Cardiac fibroblast (primary cell): Measurements from ENCODE around the gene LARP1B.

Experiments
- DNase-seq, 2 donors: peaks; one replicate each; pipeline versions ENCODE4 v3.0.0 to v3.0.0-alpha.2; 2010; ENCODE audit warnings: low read depth in 2 of 2
- H3K4me3 ChIP-seq, 2 donors: replicated peaks in 1 of 2; 1 replicate in 1 of 2; 2 replicates in 1 of 2; pipeline ENCODE4 v1.5.1; 2011; ENCODE audit warnings: low read depth in 2 of 2, low read length in 2 of 2, mild to moderate bottlenecking in 2 of 2, moderate library complexity in 1 of 2
- TF ChIP-seq, protein P1 (sequence below): IDR thresholded peaks from one replicate; pipeline ENCODE4 v1.5.1; 2011; ENCODE audit warnings: low read depth, mild to moderate bottlenecking, low read length, inconsistent platforms

LARP1B gene

DNA sequence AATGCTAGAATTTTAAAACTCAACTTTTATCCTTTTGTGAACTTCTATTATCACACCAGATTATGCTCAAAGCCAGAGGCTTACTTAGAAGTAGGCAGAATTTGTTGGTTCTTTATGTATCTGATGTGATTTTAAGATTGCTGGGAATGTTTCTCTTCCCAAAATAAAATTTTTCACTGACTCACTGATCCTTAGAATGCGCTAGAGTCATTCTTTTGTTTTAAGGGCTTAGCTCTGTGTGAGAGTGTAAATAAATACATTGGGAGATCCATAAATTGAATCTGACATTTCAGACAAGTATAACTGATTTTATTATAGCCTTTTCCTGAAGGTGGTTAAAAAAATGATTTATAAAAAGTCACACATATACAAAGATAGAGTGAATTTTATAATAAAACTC, 101.3 kb downstream of the LARP1B start:
- TF ChIP-seq, protein P1, sequence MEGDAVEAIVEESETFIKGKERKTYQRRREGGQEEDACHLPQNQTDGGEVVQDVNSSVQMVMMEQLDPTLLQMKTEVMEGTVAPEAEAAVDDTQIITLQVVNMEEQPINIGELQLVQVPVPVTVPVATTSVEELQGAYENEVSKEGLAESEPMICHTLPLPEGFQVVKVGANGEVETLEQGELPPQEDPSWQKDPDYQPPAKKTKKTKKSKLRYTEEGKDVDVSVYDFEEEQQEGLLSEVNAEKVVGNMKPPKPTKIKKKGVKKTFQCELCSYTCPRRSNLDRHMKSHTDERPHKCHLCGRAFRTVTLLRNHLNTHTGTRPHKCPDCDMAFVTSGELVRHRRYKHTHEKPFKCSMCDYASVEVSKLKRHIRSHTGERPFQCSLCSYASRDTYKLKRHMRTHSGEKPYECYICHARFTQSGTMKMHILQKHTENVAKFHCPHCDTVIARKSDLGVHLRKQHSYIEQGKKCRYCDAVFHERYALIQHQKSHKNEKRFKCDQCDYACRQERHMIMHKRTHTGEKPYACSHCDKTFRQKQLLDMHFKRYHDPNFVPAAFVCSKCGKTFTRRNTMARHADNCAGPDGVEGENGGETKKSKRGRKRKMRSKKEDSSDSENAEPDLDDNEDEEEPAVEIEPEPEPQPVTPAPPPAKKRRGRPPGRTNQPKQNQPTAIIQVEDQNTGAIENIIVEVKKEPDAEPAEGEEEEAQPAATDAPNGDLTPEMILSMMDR, result no peak
- DNase-seq, result peak in 1 of 2 donors; percentile 37
- H3K4me3 ChIP-seq, result no peak overlapping the region

DNA sequence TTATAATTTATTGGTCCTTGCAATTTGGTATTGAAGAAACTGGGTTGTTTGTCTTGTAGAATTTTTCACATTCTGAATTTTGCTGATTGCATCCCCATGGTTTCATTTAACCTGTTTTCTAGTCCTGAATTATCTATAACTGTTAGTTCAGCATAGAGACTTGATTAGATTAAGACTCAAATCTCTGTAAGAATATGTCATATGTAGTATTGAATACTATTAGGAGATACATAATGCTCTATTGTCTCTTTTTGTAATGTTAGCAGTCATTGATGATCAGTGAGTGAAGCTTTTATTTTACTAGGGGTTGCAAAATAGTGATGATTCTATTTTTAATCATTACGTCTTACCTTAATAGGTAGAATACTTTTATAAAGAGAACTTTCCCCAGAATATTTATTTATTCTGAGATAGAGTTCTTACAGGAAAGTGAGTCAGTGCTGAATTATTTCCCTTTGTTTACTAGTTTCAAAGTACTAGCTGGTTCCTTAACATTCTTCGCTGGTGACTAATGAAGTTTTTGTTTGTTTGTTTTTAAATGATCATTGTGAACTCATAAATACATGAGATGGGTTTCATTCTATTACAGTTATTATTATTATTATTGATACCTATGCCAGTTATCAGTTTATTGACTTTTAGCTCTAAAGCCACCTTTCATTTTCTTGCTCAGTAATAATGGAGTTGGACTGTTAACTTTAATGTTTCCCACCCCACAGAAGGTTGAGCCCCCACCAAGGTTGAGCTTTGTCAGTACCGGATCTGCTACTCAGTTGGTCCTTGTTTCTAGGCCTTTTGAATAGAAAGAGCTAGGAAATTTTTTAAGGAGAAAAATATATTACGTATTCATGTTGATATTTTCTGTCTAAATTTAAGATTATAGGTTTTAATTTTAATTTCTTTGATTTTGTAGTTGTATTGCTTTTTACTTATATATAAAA, 102.3 kb downstream of the LARP1B start:
- H3K4me3 ChIP-seq, result no peak overlapping the region
- peak; percentile 62 to 88 for DNase-seq
- TF ChIP-seq, protein P1, result no peak

DNA sequence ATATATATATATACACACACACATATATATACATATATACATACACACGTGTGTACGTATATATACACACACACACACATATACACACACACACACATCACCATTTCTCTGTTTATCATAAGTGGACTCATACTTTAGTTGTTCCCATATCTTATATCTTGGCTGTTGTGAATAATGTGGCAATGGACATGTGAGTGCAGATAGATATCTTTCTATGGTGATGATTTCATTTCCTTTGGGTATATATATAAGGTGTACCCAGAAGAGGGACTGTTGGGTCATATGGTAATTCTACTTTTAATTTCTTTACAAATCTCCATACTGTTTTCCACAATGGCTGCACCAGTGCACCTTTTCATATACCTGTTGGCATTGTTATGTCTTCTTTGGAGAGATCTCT, 105.9 kb downstream of the LARP1B start:
- TF ChIP-seq, protein P1, result no peak
- no peak for DNase-seq
- H3K4me3 ChIP-seq, result no peak overlapping the region

DNA sequence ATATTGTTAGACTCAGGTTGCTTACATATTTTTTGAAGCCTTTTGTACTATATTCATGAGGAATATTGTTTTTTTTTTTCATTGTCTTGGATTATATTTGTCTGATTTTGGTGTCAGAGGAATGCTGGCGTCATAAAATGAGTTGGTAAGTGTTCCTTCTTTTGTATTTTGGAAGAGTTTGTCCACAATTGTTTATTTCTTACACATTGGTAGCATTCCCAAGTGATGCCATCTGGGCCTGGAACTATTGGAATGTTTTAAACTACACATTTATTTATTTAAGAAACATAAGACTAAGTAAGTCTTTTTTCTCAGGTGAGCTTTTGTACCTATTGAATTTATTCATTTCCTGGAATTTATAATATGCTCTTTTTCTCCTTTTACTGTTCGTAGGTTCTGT, 107.6 kb downstream of the LARP1B start:
- H3K4me3 ChIP-seq, result no peak overlapping the region
- TF ChIP-seq, protein P1, result no peak
- no peak for DNase-seq

DNA sequence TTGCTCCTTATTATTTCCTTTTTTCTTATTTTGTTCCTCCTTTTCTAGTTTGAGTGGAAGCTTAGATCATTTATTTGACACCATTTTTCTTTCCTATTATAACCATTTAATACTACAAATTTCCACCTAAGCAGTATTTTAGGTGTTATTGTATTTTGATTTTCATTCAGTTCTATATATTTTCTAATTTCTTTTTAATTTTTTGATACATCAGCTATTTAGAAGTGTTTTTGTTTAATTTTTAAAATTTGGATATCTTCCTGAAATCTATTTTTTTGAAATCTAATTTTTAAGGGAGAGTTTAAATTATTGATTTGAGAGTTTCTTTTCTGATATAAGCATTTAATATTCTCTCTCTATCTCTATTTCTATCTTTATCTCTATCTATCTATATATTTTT, 108.1 kb downstream of the LARP1B start:
- DNase-seq, result no peak
- TF ChIP-seq, protein P1, result no peak
- no peak overlapping the region for H3K4me3 ChIP-seq

DNA sequence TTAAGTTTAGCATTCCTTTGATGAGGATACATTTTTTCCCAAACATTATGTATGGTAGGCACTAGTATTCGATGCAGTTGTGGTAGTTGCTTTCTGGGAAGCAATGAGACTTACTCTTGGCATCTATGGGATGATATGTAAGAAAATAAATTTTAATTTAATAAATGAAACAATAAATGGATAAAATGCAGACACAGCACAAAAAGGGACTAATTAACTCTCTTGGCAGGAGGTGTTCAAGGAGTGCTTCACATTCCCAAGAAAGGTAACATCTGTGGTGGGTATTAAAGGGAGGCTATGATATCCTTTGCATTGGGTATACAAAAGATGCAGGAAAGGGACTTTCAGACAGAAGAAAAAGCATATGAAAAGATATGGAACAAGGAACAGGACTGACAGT, 115.5 kb downstream of the LARP1B start:
- TF ChIP-seq, protein P1, result no peak
- no peak overlapping the region for H3K4me3 ChIP-seq
- no peak for DNase-seq
